Measurements from ENCODE around the gene PAPPA2. TPM values are rescaled to one million over a fixed set of nuclear protein-coding genes. Genes with fewer than 3 reads are reported as not detected.

PAPPA2 gene
- total and polyA plus RNA-seq, 2 of the 8 experiments (the other 6 are each of a cell fraction or from before 2014, with no cell fraction given) = 0.08 to 0.88 TPM

GRCh38 chr1:176877557-176877956 lies 414.6 kb downstream of the PAPPA2 start:
- ChIA-PET POLR2A (ENCODE audit: partially characterized antibody) (no interaction called here), CTCF (ENCODE audit: partially characterized antibody) (interaction anchor here (0.6 to 7.9 kb wide), 9 partner anchors 8 to 317 kb away, joined by 3 to 59 read pairs (median 3); no protein-coding TSS in a partner anchor)
- no peak for FAIRE-seq
- no peak overlapping the region for H3K27ac ChIP-seq (ENCODE audit: low read depth, low read length)
- H4K91ac ChIP-seq (replicated peaks; ENCODE audit: insufficient read length, low read length) = no peak overlapping the region
- H2BK12ac ChIP-seq (ENCODE audit: low read depth, low read length) = no peak overlapping the region
- H2AFZ ChIP-seq (ENCODE audit: low read length) = no peak overlapping the region
- H3K4me2 ChIP-seq (ENCODE audit: insufficient read depth in 1 of 2, low read depth in 2 of 2, low read length in 2 of 2) = no peak overlapping the region
- H2BK120ac ChIP-seq (replicated peaks; ENCODE audit: low read depth, low read length) = no peak overlapping the region
- no peak overlapping the region for H3K9ac ChIP-seq (replicated peaks in 1 of 4; ENCODE audit: extremely low read depth in 1 of 4, low read depth in 3 of 4, low read length in 3 of 4)
- no peak overlapping the region for H3K4me3 ChIP-seq (ENCODE audit: extremely low read depth in 1 of 4, insufficient read depth in 2 of 4, low read depth in 3 of 4, low read length in 4 of 4)
- H2BK15ac ChIP-seq (ENCODE audit: low read length) = no peak overlapping the region
- H3K14ac ChIP-seq (ENCODE audit: insufficient read length) = no peak overlapping the region
- H3K4me1 ChIP-seq (replicated peaks in 1 of 4; ENCODE audit: control insufficient read depth in 3 of 4, insufficient read depth in 4 of 4, low read length in 3 of 4) = no peaks in the 10 kb centered on the region
- H4K8ac ChIP-seq (ENCODE audit: extremely low read depth, insufficient read depth, low read length) = no peak overlapping the region
- no peaks in the 10 kb centered on the region for H3K36me3 ChIP-seq (ENCODE audit: control insufficient read depth in 2 of 4, insufficient read depth in 4 of 4, low read length in 3 of 4)
- H3K9me3 ChIP-seq (ENCODE audit: insufficient read depth in 2 of 2, low read depth in 1 of 2, low read length in 1 of 2) = no peaks in the 10 kb centered on the region
- H3K79me2 ChIP-seq (ENCODE audit: control insufficient read depth in 1 of 2, insufficient read depth in 2 of 2, low read length in 2 of 2) = no peaks in the 10 kb centered on the region
- no peak overlapping the region for H3K4ac ChIP-seq (replicated peaks; ENCODE audit: insufficient read length, low read depth, low read length)
- no peak overlapping the region for H2BK20ac ChIP-seq (ENCODE audit: low read length)
- H2BK5ac ChIP-seq (ENCODE audit: low read depth, low read length) = no peak overlapping the region
- no peak overlapping the region for H2AK5ac ChIP-seq (ENCODE audit: low read depth, low read length)
- H3K18ac ChIP-seq (ENCODE audit: extremely low read depth, low read length) = no peak overlapping the region
- H3K23me2 ChIP-seq (ENCODE audit: low read depth, low read length) = no peaks in the 10 kb centered on the region
- no peaks in the 10 kb centered on the region for H3K79me1 ChIP-seq (ENCODE audit: low read depth, low read length)
- H3K23ac ChIP-seq (ENCODE audit: insufficient read length) = no peak overlapping the region
- no peaks in the 10 kb centered on the region for H4K20me1 ChIP-seq (replicated peaks in 1 of 2; ENCODE audit: control insufficient read depth in 1 of 2, insufficient read depth in 2 of 2, low read length in 2 of 2)
- no peaks in the 10 kb centered on the region for H3K27me3 ChIP-seq (replicated peaks in 1 of 4; ENCODE audit: control insufficient read depth in 3 of 4, extremely low read depth in 1 of 4, insufficient read depth in 3 of 4, low read length in 3 of 4)
- H4K5ac ChIP-seq (ENCODE audit: insufficient read length, low read depth, low read length) = no peak overlapping the region
- WGBS, 2 experiments (ENCODE audit: extremely low coverage in 1 of 2, insufficient coverage in 1 of 2, insufficient read length in 1 of 2, insufficient replicate concordance in 2 of 2, low coverage in 1 of 2, low lambda C conversion rate in 2 of 2, missing lambda C conversion rate in 1 of 2) = 87% methylated on average over 3 of the region's 3 CpGs; no CpG with 5 or more reads in 1 of the 2 experiments
- H3K56ac ChIP-seq (replicated peaks; ENCODE audit: insufficient read length, low read depth, low read length) = no peak overlapping the region
- DNase-seq (ENCODE audit: low read depth in 1 of 2, low spot score in 2 of 2) = no peak
- TF ChIP-seq POU5F1 (IDR thresholded peaks at IDR 0.05; ENCODE audit: low read depth, low read length) (no peak), CBX8 (IDR thresholded peaks at IDR 0.05; ENCODE audit: borderline replicate concordance, low read depth, low read length) (no peak), SP2 (IDR thresholded peaks at IDR 0.05; ENCODE audit: low read length) (no peak), JUN (IDR thresholded peaks at IDR 0.05; ENCODE audit: low read depth, low read length) (no peak), FOSL1 (IDR thresholded peaks at IDR 0.05; ENCODE audit: insufficient read depth, low read depth, low read length) (no peak), SIRT6 (IDR thresholded peaks at IDR 0.05; ENCODE audit: low read length) (no peak), BCL11A (IDR thresholded peaks at IDR 0.05; ENCODE audit: low read depth in 2 of 2, low read length in 2 of 2) (no peak), KDM5A (IDR thresholded peaks at IDR 0.05; ENCODE audit: low read length) (no peak), CREB1 (IDR thresholded peaks at IDR 0.05) (no peak), CHD2 (IDR thresholded peaks at IDR 0.05; ENCODE audit: low read length) (no peak), NANOG (IDR thresholded peaks at IDR 0.05; ENCODE audit: insufficient read depth, low read depth, low read length, poor library complexity, severe bottlenecking) (no peak), BRCA1 (IDR thresholded peaks at IDR 0.05; ENCODE audit: low read depth, low read length) (no peak), EP300 (IDR thresholded peaks at IDR 0.05; ENCODE audit: borderline replicate concordance in 1 of 2, low read depth in 2 of 2, low read length in 2 of 2) (no peak), CHD1 (IDR thresholded peaks at IDR 0.05; ENCODE audit: low read depth, low read length) (no peak), NRF1 (IDR thresholded peaks at IDR 0.05; ENCODE audit: low read depth, low read length) (no peak), TCF12 (IDR thresholded peaks at IDR 0.05; ENCODE audit: low read depth, low read length) (no peak)
